Fibroblast of gingiva (primary cell): Measurements from ENCODE around the gene ARHGAP15.

Experiments used
- DNase-seq: peaks from one replicate; pipeline ENCODE4 v3.0.0-alpha.2; 2011; ENCODE audit warnings: low read depth

ARHGAP15 gene

GRCh38 chr2:143262389-143262788 is 133.2 kb downstream of the ARHGAP15 start:
- DNase-seq = no peak

- DNase-seq = no peak
These were observed 133.9 kb downstream of the ARHGAP15 start for GRCh38 chr2:143263066-143263625.

DNA sequence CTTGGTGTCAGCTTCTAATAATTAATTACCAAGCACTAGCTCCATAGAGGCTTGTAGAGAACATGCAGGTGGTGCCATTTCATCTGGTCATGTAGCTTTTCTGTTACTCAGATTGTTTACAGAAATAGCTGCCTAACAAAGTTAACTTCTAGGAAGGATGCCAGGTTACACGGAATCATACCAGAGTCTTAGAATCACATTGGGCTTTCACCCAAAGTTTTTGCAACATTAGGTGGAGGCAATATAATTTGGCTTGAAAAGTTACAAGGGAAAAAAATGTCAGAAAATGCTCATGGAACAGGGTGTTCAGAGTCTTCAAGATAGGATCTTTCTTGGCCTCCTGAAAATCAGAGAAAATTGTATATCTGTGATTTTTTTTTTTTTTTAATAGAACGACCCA is 135.6 kb downstream of the ARHGAP15 start:
- peak; percentile 91 for DNase-seq

DNA sequence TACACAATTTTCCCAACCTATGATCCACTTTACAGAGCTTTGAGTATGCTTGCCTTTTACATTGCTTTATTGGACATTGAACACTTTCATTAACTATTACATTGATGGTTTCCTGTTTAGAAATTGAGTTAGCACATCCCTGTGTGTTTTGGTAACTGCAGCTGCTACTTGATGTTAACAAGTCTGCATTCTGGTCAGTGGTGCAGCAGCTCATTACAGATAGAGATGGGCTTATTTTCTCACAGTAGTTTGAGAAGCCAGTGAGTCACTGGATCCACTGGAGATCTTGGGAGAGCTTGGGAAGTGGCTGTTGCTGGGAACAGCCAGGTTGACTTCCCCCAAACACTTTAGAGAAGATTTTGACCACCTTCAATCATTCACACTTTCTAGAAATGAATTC is 150.5 kb downstream of the ARHGAP15 start:
- no peak for DNase-seq

DNA sequence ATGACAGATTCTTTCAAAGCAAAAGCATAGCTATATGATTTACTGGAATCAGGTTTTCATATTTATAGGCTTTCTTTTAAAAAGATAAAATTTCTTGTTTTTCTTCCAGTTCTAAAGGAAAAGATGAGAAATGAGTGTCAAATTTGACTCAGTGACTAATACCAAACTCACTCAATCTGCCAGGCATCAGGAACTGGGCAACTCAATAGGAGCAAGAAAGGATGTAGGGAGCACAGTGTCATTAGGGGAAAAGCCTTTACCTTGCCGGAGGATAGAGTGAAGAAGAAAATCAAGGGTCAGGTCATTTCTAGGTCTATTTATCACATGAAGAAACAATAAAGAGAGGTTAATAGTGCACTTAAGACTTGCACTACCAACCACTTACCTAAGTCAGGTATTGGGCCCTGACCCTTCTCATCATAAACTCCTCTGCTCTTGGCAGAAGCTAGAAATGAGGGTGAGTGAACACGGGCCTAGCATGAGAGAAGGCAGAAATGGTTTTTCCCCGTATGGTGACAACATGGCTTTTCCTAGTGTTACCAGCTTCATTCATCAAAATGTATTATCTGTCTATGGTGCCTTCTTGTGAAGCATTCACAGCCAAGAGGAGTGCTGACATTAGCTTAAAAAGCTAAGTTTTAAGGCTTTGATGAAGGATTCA is 151.0 kb downstream of the ARHGAP15 start:
- DNase-seq = no peak

GRCh38 chr2:143282684-143283083 is 153.5 kb downstream of the ARHGAP15 start:
- no peak for DNase-seq

GRCh38 chr2:143284087-143284675 is 155.0 kb downstream of the ARHGAP15 start:
- DNase-seq = peak; percentile 34

DNA sequence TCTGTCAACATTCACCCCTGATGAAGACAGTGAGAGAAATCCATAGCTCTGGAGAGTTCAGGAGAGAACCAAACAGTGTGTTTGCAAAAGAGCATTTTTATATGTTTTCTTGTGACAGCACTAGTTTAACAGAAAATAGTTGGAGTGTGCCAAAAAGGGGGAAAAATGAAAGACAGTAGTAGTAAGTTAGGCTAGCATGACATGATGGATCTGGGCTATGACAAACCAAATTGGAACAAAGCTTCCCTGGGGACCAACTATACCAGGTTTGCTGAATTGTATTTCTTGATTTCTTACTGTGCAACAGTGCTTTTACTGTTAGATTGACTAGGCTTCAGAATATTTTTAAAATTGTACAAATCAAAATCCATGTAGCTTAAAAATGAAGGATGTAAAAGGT is 159.8 kb downstream of the ARHGAP15 start:
- DNase-seq = no peak

GRCh38 chr2:143290221-143290620 is 161.0 kb downstream of the ARHGAP15 start:
- no peak for DNase-seq

DNA sequence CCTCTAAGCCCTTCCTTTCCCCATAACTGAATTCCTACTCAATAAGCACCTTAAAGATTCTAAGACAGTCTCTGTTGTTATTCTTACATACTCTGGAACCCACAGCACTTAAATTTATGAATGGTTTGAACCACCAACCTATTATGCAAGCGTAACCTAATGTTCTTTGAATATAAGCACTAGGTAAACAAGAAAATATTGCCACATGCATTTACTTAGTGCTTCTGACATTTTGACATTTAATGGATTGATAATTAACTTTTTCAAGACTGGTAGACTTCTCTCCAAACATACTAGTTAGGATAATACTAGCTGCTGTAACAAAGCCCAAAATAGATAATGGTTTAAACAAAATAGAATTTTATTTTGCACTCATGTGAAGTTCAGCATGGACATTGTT is 164.8 kb downstream of the ARHGAP15 start:
- DNase-seq = no peak

DNA sequence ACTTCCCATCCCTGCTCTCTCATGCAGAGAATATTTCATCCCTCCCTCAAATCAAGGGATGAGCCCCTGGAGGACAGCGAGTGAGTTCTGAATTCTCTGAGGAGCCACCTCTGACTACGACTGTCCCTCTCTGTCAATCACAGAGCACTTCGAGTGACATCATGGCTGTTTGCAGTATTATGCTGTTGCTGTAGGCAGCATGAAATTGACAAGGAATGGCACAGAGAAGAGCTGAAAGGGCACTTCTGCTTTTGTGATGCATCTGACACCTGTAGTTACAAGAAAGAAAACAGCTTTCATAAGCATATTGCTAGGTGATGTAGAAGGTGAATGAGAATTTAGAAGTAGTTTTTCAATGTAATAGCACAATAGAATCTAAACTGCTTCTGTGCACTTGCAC is 166.9 kb downstream of the ARHGAP15 start:
- no peak for DNase-seq

DNA sequence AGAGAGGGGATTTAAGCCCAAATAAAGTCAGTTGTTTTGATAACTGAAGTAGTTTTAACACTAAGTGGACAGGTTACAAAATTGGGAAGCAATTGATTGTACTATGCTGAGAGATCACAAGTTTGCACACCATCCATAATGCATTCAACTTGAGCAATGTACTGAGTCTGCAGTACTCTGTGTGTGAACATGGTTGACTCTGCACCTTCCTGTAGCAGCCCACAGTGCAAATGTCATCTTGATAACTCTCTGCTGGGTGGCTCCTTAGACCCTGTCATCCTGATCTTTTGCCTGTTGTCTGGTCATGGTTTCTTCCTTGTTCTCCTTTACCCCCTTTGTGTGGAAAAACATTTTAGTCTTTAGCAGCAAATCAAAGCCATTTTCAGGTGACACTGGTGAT is 168.0 kb downstream of the ARHGAP15 start:
- DNase-seq = no peak

GRCh38 chr2:143300536-143300935 is 171.3 kb downstream of the ARHGAP15 start:
- peak; percentile 13 for DNase-seq

- DNase-seq = no peak
These were observed 182.2 kb downstream of the ARHGAP15 start for GRCh38 chr2:143311426-143311825.

- DNase-seq = no peak
These were observed 183.2 kb downstream of the ARHGAP15 start for GRCh38 chr2:143312441-143312840.

- no peak for DNase-seq
These were observed 184.6 kb downstream of the ARHGAP15 start for GRCh38 chr2:143313861-143314260.

GRCh38 chr2:143321994-143322393 is 192.8 kb downstream of the ARHGAP15 start:
- DNase-seq = no peak

DNA sequence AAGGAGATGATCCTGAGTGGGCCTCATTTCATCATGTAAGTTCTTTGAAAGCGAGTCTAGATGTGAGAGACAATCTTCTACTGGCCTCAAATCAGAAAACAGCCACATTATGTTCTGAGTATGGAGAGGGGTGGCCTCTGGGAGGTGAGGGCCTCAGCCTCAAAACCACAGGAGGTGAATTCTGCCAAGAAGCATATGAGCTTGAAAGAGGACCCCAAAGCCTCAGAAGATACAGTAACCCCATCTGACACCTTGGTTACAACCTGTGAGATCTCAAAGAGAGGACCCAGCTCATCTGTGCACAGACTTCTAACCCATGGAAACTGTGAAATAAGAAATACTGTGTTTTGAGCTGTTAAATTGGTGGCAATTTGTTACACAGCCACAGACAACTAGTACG is 200.1 kb downstream of the ARHGAP15 start:
- DNase-seq = no peak

DNA sequence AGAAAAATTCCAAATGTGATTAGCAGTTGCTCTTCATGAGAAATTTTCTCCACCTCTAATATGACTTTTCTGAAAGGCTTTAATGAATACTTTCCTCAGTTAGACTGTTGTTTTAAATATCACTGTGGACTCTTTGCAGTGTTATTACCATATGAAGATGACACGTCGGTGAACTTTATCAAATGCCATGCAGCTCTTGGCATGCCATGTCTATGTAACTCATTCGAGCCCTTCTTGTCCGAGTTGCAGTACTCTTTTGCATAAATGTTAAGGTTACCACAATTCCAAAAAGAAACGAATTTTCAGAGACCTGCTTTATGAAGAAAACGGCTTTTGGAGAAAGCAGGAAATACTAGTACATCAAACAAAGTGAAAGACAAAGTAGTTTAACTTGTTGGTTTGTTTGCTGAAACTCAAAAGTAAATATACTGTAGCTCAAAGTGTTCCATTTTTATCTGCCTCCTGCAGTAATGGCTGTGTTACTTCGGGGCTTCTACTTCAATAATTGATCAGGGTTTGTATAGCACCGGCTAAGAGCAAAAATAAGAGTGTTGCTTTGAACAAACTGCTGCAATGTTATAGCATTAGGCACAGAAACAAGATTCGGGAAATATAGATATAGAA is 204.1 kb downstream of the ARHGAP15 start:
- no peak for DNase-seq

- no peak for DNase-seq
These were observed 204.6 kb downstream of the ARHGAP15 start for GRCh38 chr2:143333847-143334246.

DNA sequence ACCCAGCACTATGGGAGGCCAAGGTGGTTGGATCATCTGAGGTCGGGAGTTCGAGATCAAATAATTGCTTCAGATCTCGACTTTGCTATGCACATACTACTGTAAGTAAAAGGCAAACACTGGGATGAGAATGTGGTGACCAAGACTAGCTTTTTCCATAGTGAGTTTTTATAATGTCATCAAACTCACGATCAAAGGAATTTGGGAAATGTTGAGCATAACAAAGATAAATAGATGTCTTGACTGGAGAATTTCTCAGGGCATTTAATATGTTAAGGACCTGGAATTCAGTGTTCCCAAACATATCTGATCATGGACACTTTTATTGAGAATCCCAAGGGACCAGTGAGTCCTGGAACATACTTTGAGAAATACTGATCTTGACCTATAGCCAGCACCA is 205.6 kb downstream of the ARHGAP15 start:
- no peak for DNase-seq

DNA sequence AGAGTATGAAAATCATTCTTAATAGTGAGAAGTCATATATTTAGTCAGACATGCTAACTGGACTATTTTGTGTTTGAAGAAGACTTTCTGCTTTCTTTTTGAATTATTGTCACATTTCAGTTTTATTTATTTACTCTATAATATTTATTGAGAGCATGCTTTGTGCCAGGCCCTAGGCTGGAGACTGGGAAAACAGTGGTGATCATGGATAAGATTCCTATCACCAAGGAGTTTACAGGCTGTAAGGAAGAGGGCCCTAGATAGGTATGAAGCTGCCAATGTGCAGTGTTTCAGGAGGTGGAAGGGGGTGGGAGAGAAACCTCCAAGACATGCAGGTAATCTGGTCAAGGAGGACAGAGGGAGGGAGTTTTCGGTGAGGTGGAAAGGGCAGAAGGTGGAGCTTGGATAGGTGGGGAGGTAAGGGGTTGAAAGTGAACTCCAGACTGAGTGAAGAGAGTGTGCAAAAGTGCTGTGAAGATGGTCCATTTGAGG is 207.5 kb downstream of the ARHGAP15 start:
- DNase-seq = no peak

DNA sequence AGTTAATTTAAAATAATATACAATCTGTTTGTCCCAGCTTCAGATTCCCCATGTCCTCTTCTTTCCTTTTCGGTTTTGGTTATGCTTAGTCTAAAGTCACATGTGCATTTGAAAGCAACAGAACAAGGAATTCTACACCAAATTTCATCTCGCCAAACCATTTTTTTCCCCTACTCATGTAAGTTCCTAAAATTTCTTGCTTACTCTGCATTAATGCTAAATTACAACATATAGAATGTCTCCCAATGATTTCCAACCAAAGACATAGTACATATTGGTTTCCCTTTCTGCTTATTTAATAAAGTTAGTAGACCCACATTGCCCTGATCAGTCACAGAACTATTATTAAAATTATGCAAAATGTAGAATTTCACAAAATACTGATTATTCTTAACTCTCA is 212.3 kb downstream of the ARHGAP15 start:
- no peak for DNase-seq
